Liver (tissue), 9 donors: ENCODE data around the gene SESTD1. TPM values are rescaled to one million over a fixed set of nuclear protein-coding genes. Genes with fewer than 3 reads are reported as not detected.
"Not testable (repeated sequence)": the region's sequence is repeated elsewhere in the genome, so short reads cannot be mapped to it uniquely, and the experiment has no call there.

ENCODE experiments used
- DNase-seq: peaks from one replicate; pipeline ENCODE4 v3.0.0-alpha.2; 2017; ENCODE audit warnings: low spot score
- H3K27ac ChIP-seq, 2 donors: one replicate each; pipeline ENCODE4 v1.7.0; 2013; ENCODE audit warnings: inconsistent platforms in 2 of 2, low read length in 2 of 2, control low read depth in 1 of 2, low read depth in 1 of 2, mild to moderate bottlenecking in 1 of 2
- H3K27me3 ChIP-seq, 4 donors: one replicate each; pipeline versions ENCODE4 v1.6.1 to v1.7.0; 2013; ENCODE audit warnings: low read length in 3 of 4, inconsistent platforms in 1 of 4, mild to moderate bottlenecking in 1 of 4, moderate library complexity in 1 of 4; ENCODE audit not compliant: control insufficient read depth in 4 of 4, insufficient read depth in 4 of 4
- H3K36me3 ChIP-seq, 4 donors: one replicate each; pipeline versions ENCODE4 v1.6.1 to v1.7.0; 2013; ENCODE audit warnings: low read length in 3 of 4, mild to moderate bottlenecking in 3 of 4, low read depth in 1 of 4, moderate library complexity in 1 of 4; ENCODE audit not compliant: control insufficient read depth in 4 of 4, insufficient read depth in 3 of 4
- H3K4me1 ChIP-seq, 4 donors: one replicate each; pipeline versions ENCODE4 v1.6.1 to v1.7.0; 2013; ENCODE audit warnings: low read length in 3 of 4, mild to moderate bottlenecking in 3 of 4, moderate library complexity in 1 of 4; ENCODE audit not compliant: control insufficient read depth in 4 of 4, insufficient read depth in 4 of 4
- H3K4me3 ChIP-seq, 3 donors: one replicate each; pipeline versions ENCODE4 v1.6.1 to v1.7.0; 2013; ENCODE audit warnings: low read length in 3 of 3, control low read depth in 1 of 3, low read depth in 1 of 3, mild to moderate bottlenecking in 1 of 3
- H3K9ac ChIP-seq, 2 donors: one replicate each; pipeline ENCODE4 v1.7.0; 2013; ENCODE audit warnings: low read length in 2 of 2, mild to moderate bottlenecking in 2 of 2, moderate library complexity in 2 of 2, control low read depth in 1 of 2, low read depth in 1 of 2
- H3K9me3 ChIP-seq, 4 donors: one replicate each; pipeline versions ENCODE4 v1.6.1 to v1.7.0; 2013; ENCODE audit warnings: low read length in 3 of 4; ENCODE audit not compliant: control insufficient read depth in 4 of 4
- ATF3 ChIP-seq: IDR thresholded peaks from 2 replicates; pipeline ENCODE4 v1.6.1; 2016; ENCODE audit warnings: antibody characterized with exemption
- EGR1 ChIP-seq, 2 donors: IDR thresholded peaks; 2 replicates each; pipeline ENCODE4 v1.6.1; 2016 to 2018; ENCODE audit warnings: antibody characterized with exemption in 2 of 2, low read depth in 2 of 2
- FOXA1 ChIP-seq: IDR thresholded peaks from 2 replicates; pipeline ENCODE4 v1.6.1; 2016; ENCODE audit warnings: antibody characterized with exemption
- FOXA2 ChIP-seq: IDR thresholded peaks from 2 replicates; pipeline ENCODE4 v1.6.1; 2016; ENCODE audit warnings: antibody characterized with exemption
- GABPA ChIP-seq, 2 donors: IDR thresholded peaks in 1 of 2; conservative IDR thresholded peaks in 1 of 2; 2 replicates each; pipeline ENCODE4 v1.6.1; 2016; ENCODE audit warnings: antibody characterized with exemption in 2 of 2, mild to moderate bottlenecking in 1 of 2, moderate library complexity in 1 of 2
- HNF4A ChIP-seq, 2 donors: conservative IDR thresholded peaks; 2 replicates each; pipeline ENCODE4 v1.6.1; 2016; ENCODE audit warnings: antibody characterized with exemption in 2 of 2, mild to moderate bottlenecking in 2 of 2
- HNF4G ChIP-seq: IDR thresholded peaks from 2 replicates; pipeline ENCODE4 v1.6.1; 2016; ENCODE audit warnings: antibody characterized with exemption
- JUND ChIP-seq, 2 donors: IDR thresholded peaks; 2 replicates each; pipeline ENCODE4 v1.6.1; 2016; ENCODE audit warnings: antibody characterized with exemption in 2 of 2
- NR2F2 ChIP-seq: IDR thresholded peaks from 2 replicates; pipeline ENCODE4 v1.6.1; 2016; ENCODE audit warnings: antibody characterized with exemption
- RAD21 ChIP-seq, 2 donors: IDR thresholded peaks; 2 replicates each; pipeline ENCODE4 v1.6.1; 2016; ENCODE audit warnings: antibody characterized with exemption in 2 of 2, mild to moderate bottlenecking in 2 of 2
- RXRA ChIP-seq, 2 donors: IDR thresholded peaks; 2 replicates each; pipeline ENCODE4 v1.6.1; 2017 to 2018; ENCODE audit warnings: antibody characterized with exemption in 2 of 2, mild to moderate bottlenecking in 1 of 2
- SP1 ChIP-seq: IDR thresholded peaks from 2 replicates; pipeline ENCODE4 v1.6.1; 2018; ENCODE audit warnings: antibody characterized with exemption, mild to moderate bottlenecking
- TAF1 ChIP-seq: conservative IDR thresholded peaks from 2 replicates; pipeline ENCODE4 v1.6.1; 2016; ENCODE audit warnings: antibody characterized with exemption, mild to moderate bottlenecking
- YY1 ChIP-seq: IDR thresholded peaks from 2 replicates; pipeline ENCODE4 v1.6.1; 2016; ENCODE audit warnings: antibody characterized with exemption, mild to moderate bottlenecking
- WGBS: extraction: QIAGEN DNeasy Blood & Tissue Kit; methylation state at CpG from one replicate; pipeline ENCODE4 v1.1.7; 2013; 5-methylcytosine and 5-hydroxymethylcytosine counted together
- polyA plus RNA-seq, 2 donors: library from polyadenylated mRNA; stranded (reverse) in 1 of 2; unstranded in 1 of 2; fragments of 200-250 nt in 1 of 2; fragments of >200 nt in 1 of 2; fragmentation: Nextera tagmentation in 1 of 2; extraction: Ambion mirVana in 1 of 2; gene quantifications; one replicate each; pipeline versions ENCODE4 v1.2.1 to v1.2.3, GENCODE V29; 2013 to 2015
- total RNA-seq, 2 donors: library from RNA; depleted of rRNA; stranded (reverse); fragments of >200 nt; gene quantifications; one replicate each; pipeline ENCODE4 v1.2.3, GENCODE V29; 2014
- TF ChIP-seq, protein P1 (sequence below): IDR thresholded peaks from 2 replicates; pipeline ENCODE4 v1.6.1; 2016; ENCODE audit warnings: antibody characterized with exemption
- TF ChIP-seq, protein P2 (sequence below): fragments of 150-350 bp; IDR thresholded peaks from 2 replicates; pipeline ENCODE4 v1.5.1; 2017; ENCODE audit warnings: improper control_type of control experiment, low read depth, low read length; ENCODE audit not compliant: missing input control
- TF ChIP-seq, protein P3 (sequence below): IDR thresholded peaks from 2 replicates; pipeline ENCODE4 v1.6.1; 2016; ENCODE audit warnings: antibody characterized with exemption, mild to moderate bottlenecking
- TF ChIP-seq, protein P4 (sequence below): IDR thresholded peaks from 2 replicates; pipeline ENCODE4 v1.6.1; 2016; ENCODE audit warnings: antibody characterized with exemption
- donor health status: healthy.
- donor health status: healthy.
- donor health status: healthy.
- donor health status: healthy.
- donor health status: healthy.

SESTD1 gene
- total and polyA plus RNA-seq, 4 donors = 6.3 to 10.1 (median 7.4) TPM

DNA sequence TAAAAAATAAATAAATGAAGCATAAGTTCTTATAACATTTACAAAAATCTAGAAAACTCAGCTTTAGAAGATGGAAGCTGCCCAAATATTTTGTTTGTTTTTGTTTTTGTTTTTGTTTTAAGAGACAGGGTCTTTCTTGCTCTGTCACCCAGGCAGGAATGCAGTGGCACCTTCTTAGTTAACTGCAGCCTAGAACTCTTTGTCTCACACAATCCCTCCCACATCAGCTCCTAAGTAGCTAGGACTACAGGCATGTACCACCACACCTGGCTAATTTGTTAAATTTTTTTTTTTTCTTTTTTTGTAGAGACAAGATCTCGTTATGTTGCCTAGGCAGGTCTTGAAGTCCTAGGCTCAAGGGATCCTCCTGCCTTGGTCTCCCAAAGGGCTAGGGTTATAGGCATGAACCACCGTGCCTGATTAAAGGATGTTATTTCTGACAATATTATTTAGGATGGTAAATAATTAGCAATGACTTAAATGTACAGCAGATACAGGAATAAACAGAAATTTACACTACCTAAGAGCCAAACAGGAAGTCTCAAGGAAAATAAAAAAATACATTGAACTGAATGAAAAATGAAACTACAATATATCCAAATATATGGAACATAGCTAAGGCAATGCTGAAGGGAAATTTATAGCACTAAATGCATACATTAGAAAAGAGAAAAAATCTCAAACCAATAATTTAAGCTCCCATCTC is 17.2 kb downstream of the SESTD1 start:
- Histone ChIP-seq H3K36me3 (no peaks in the 10 kb centered on the region), H3K27ac (no peak overlapping the region), H3K4me1 (no peaks in the 10 kb centered on the region), H3K9me3 (no peaks in the 10 kb centered on the region), H3K9ac (no peak overlapping the region), H3K27me3 (no peaks in the 10 kb centered on the region), H3K4me3 (no peak overlapping the region)
- DNase-seq = no peak
- TF ChIP-seq FOXA1 = no peak
- WGBS = 81% methylated on average over 2 of the region's 2 CpGs

DNA sequence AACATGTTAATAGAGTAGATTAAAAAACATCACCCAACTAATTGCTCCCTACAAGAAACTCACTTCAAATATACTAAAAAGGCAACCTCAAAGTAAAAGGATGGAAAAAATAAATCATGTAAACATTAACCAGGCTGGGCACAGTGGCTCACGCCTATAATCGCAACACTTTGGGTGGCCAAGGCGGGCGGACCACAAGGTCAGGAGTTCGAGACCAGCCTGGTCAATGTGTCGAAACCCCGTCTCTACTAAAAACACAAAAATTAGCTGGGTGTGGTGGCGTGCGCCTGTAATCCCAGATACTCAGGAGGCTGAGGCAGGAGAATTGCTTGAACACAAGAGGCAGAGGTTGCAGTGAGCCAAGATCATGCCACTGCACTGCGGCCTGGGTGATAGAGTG is 18.8 kb downstream of the SESTD1 start:
- WGBS = 94% methylated on average over 10 of the region's 10 CpGs
- not testable (repeated sequence) for H3K4me1 ChIP-seq, H3K9ac ChIP-seq, H3K9me3 ChIP-seq, H3K27ac ChIP-seq, DNase-seq, H3K27me3 ChIP-seq, H3K4me3 ChIP-seq, H3K36me3 ChIP-seq

GRCh38 chr2:179243046-179243445 is 21.6 kb downstream of the SESTD1 start:
- H3K4me1 ChIP-seq = no peaks in the 10 kb centered on the region
- 93% methylated on average over 1 of the region's 1 CpG for WGBS
- TF ChIP-seq, protein P1, sequence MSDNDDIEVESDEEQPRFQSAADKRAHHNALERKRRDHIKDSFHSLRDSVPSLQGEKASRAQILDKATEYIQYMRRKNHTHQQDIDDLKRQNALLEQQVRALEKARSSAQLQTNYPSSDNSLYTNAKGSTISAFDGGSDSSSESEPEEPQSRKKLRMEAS = no peak
- no peak for TF ChIP-seq HNF4A (conservative IDR thresholded peaks at IDR 0.05)
- no peak for TF ChIP-seq SP1
- TF ChIP-seq HNF4G = no peak
- no peak for TF ChIP-seq TAF1
- TF ChIP-seq, protein P2, sequence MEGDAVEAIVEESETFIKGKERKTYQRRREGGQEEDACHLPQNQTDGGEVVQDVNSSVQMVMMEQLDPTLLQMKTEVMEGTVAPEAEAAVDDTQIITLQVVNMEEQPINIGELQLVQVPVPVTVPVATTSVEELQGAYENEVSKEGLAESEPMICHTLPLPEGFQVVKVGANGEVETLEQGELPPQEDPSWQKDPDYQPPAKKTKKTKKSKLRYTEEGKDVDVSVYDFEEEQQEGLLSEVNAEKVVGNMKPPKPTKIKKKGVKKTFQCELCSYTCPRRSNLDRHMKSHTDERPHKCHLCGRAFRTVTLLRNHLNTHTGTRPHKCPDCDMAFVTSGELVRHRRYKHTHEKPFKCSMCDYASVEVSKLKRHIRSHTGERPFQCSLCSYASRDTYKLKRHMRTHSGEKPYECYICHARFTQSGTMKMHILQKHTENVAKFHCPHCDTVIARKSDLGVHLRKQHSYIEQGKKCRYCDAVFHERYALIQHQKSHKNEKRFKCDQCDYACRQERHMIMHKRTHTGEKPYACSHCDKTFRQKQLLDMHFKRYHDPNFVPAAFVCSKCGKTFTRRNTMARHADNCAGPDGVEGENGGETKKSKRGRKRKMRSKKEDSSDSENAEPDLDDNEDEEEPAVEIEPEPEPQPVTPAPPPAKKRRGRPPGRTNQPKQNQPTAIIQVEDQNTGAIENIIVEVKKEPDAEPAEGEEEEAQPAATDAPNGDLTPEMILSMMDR = no peak
- no peak for TF ChIP-seq NR2F2
- no peak for TF ChIP-seq FOXA2
- no peak for TF ChIP-seq RAD21 (IDR thresholded peaks at IDR 0.05)
- TF ChIP-seq JUND (IDR thresholded peaks at IDR 0.05) = no peak
- TF ChIP-seq FOXA1 = no peak
- TF ChIP-seq GABPA (IDR thresholded peaks at IDR 0.05 in 1 of 2, conservative IDR thresholded peaks at IDR 0.05 in 1 of 2) = no peak
- no peak for TF ChIP-seq EGR1 (IDR thresholded peaks at IDR 0.05; ENCODE audit: low read depth in 2 of 2)
- TF ChIP-seq ATF3 = no peak
- TF ChIP-seq, protein P3, sequence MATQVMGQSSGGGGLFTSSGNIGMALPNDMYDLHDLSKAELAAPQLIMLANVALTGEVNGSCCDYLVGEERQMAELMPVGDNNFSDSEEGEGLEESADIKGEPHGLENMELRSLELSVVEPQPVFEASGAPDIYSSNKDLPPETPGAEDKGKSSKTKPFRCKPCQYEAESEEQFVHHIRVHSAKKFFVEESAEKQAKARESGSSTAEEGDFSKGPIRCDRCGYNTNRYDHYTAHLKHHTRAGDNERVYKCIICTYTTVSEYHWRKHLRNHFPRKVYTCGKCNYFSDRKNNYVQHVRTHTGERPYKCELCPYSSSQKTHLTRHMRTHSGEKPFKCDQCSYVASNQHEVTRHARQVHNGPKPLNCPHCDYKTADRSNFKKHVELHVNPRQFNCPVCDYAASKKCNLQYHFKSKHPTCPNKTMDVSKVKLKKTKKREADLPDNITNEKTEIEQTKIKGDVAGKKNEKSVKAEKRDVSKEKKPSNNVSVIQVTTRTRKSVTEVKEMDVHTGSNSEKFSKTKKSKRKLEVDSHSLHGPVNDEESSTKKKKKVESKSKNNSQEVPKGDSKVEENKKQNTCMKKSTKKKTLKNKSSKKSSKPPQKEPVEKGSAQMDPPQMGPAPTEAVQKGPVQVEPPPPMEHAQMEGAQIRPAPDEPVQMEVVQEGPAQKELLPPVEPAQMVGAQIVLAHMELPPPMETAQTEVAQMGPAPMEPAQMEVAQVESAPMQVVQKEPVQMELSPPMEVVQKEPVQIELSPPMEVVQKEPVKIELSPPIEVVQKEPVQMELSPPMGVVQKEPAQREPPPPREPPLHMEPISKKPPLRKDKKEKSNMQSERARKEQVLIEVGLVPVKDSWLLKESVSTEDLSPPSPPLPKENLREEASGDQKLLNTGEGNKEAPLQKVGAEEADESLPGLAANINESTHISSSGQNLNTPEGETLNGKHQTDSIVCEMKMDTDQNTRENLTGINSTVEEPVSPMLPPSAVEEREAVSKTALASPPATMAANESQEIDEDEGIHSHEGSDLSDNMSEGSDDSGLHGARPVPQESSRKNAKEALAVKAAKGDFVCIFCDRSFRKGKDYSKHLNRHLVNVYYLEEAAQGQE = no peak
- TF ChIP-seq, protein P4, sequence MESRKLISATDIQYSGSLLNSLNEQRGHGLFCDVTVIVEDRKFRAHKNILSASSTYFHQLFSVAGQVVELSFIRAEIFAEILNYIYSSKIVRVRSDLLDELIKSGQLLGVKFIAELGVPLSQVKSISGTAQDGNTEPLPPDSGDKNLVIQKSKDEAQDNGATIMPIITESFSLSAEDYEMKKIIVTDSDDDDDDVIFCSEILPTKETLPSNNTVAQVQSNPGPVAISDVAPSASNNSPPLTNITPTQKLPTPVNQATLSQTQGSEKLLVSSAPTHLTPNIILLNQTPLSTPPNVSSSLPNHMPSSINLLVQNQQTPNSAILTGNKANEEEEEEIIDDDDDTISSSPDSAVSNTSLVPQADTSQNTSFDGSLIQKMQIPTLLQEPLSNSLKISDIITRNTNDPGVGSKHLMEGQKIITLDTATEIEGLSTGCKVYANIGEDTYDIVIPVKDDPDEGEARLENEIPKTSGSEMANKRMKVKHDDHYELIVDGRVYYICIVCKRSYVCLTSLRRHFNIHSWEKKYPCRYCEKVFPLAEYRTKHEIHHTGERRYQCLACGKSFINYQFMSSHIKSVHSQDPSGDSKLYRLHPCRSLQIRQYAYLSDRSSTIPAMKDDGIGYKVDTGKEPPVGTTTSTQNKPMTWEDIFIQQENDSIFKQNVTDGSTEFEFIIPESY = no peak
- no peak for TF ChIP-seq RXRA (IDR thresholded peaks at IDR 0.05)
- TF ChIP-seq YY1 = no peak
- H3K36me3 ChIP-seq = no peaks in the 10 kb centered on the region
- no peak overlapping the region for H3K4me3 ChIP-seq
- DNase-seq = no peak
- H3K27me3 ChIP-seq = no peaks in the 10 kb centered on the region
- H3K9ac ChIP-seq = no peak overlapping the region
- no peaks in the 10 kb centered on the region for H3K9me3 ChIP-seq
- no peak overlapping the region for H3K27ac ChIP-seq
